ENCODE data around the gene CNOT4.

Gene CNOT4

DNA sequence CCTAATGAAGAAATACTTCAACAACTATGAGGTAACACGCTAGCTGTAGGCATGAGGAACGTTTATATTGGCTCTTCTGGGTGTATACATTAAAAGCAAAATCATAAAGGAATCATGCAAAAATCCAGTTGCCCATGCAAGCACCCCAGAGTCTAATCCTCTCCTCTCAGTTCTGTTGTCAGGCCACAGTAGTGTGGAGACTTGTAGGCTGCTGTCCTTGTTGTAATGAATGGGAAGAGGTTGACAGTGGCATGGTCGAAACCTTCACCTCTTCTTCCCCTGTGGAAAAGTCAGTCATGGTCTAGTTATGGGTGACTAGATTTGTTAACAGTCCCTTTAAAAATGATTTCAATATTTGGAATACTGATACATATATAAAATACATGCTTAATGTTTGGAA is 121.3 kb downstream of the CNOT4 start:
- H3K9me3 ChIP-seq (ENCODE audit: control insufficient read depth, insufficient read depth, low read length): no peaks in the 10 kb centered on the region
- no peak overlapping the region for H3K9ac ChIP-seq (ENCODE audit: low read depth, low read length)
- H3K27me3 ChIP-seq (ENCODE audit: control insufficient read depth, insufficient read depth, low read length): no peaks in the 10 kb centered on the region
- no peak overlapping the region for H3K4me3 ChIP-seq (ENCODE audit: low read depth, low read length)
- H3K36me3 ChIP-seq (ENCODE audit: control insufficient read depth, insufficient read depth, low read length): no peaks in the 10 kb centered on the region
- no peaks in the 10 kb centered on the region for H3K4me1 ChIP-seq (ENCODE audit: control insufficient read depth, insufficient read depth, low read length)

DNA sequence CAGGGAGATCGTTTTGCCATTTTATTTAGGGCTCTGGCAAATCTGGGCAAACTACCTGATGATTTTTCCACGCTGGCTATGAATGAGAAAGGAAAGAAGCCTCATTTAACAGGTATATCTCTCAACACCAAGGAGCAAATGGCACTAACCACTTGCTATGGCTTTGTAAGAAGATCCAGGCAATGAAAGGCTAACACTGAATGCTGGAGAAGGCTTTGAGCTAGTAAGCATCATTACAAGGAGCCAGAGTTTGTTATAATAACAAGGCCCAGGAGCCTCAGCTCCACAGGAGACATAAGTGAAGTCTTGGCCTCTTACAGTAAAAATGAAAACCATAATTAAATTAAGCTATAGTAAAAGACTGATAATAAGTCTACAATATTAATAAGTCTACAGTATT is 123.1 kb downstream of the CNOT4 start:
- no peaks in the 10 kb centered on the region for H3K9me3 ChIP-seq (ENCODE audit: control insufficient read depth, insufficient read depth, low read length)
- H3K27me3 ChIP-seq (ENCODE audit: control insufficient read depth, insufficient read depth, low read length): no peaks in the 10 kb centered on the region
- H3K4me1 ChIP-seq (ENCODE audit: control insufficient read depth, insufficient read depth, low read length): peaks cover 1% of the 10 kb centered on the region
- no peak overlapping the region for H3K4me3 ChIP-seq (ENCODE audit: low read depth, low read length)
- no peaks in the 10 kb centered on the region for H3K36me3 ChIP-seq (ENCODE audit: control insufficient read depth, insufficient read depth, low read length)
- no peak overlapping the region for H3K9ac ChIP-seq (ENCODE audit: low read depth, low read length)

DNA sequence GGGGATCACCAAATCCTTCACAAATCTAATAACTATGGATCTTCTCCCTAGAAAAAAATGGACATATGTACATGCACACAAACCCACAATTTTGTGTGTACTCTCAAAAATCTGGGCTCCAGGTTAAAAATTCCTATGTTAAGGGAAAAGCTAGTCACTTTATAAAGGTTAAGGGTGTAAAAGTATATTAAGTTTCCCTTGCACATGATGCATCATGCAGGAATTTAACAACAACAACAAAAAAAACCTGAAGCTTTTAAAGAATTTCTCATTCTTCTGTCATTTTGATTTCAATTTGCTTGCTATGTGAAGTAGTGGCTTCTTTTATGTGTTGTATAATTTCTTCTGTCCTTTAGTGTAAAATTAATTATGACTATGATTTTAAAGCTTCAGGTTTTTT is 123.7 kb downstream of the CNOT4 start:
- Histone ChIP-seq H3K36me3 (ENCODE audit: control insufficient read depth, insufficient read depth, low read length) (no peaks in the 10 kb centered on the region), H3K4me3 (ENCODE audit: low read depth, low read length) (no peak overlapping the region), H3K9me3 (ENCODE audit: control insufficient read depth, insufficient read depth, low read length) (no peaks in the 10 kb centered on the region), H3K27me3 (ENCODE audit: control insufficient read depth, insufficient read depth, low read length) (no peaks in the 10 kb centered on the region), H3K9ac (ENCODE audit: low read depth, low read length) (no peak overlapping the region), H3K4me1 (ENCODE audit: control insufficient read depth, insufficient read depth, low read length) (peaks cover 6% of the 10 kb centered on the region)

DNA sequence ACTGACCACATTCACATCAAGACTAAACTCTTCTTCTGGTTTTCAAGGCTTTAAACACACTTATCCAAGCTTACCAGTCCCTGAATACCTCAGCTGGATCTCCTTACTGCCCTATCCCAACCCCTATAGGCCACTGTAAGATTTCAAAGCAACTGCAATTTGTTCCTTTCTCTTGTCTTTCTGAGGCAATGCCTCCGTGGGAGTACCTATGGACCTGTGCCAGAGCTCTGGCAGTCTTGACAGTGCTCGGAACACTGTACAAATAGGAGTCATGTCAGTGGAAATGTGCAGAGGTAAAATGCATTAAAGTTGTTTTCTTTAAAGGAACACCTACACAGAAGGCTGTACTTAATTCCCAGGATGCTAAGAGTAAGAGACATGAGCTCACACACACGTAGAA is 124.7 kb downstream of the CNOT4 start:
- Histone ChIP-seq H3K4me1 (ENCODE audit: control insufficient read depth, insufficient read depth, low read length) (peaks cover 6% of the 10 kb centered on the region), H3K4me3 (ENCODE audit: low read depth, low read length) (no peak overlapping the region), H3K9me3 (ENCODE audit: control insufficient read depth, insufficient read depth, low read length) (no peaks in the 10 kb centered on the region), H3K9ac (ENCODE audit: low read depth, low read length) (no peak overlapping the region), H3K27me3 (ENCODE audit: control insufficient read depth, insufficient read depth, low read length) (no peaks in the 10 kb centered on the region), H3K36me3 (ENCODE audit: control insufficient read depth, insufficient read depth, low read length) (no peaks in the 10 kb centered on the region)

DNA sequence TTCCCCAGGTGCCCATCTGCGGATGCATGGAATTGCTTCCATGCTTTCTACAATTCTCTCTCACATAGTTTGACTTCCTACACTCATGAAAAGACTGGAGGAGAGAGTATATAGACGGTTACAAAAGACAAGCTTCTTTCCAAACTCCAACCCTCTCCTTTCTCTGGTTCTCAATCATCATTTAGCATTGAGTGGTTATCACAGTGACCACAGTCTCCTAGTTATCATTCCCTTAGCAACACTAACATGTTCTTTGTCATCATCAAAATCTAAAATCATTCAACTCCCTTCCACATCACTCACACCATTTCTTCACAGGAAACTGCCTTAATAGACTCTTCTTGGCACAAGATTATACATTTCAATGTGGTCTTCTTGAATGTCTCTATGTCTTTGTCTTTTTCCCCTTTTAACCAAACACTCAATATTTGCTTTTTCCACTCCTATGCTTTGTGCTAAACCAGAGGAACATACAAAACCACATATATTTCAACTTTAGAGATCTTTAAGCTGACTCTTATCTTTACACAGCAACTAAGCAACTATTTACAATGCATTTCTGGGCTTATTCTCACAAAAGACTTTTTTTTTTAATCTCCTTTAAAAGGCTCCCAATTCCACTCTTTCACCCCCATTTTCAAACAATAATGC is 126.3 kb downstream of the CNOT4 start:
- Histone ChIP-seq H3K4me1 (ENCODE audit: control insufficient read depth, insufficient read depth, low read length) (peaks cover 9% of the 10 kb centered on the region), H3K27me3 (ENCODE audit: control insufficient read depth, insufficient read depth, low read length) (no peaks in the 10 kb centered on the region), H3K9me3 (ENCODE audit: control insufficient read depth, insufficient read depth, low read length) (no peaks in the 10 kb centered on the region), H3K4me3 (ENCODE audit: low read depth, low read length) (no peak overlapping the region), H3K9ac (ENCODE audit: low read depth, low read length) (no peak overlapping the region), H3K36me3 (ENCODE audit: control insufficient read depth, insufficient read depth, low read length) (no peaks in the 10 kb centered on the region)

DNA sequence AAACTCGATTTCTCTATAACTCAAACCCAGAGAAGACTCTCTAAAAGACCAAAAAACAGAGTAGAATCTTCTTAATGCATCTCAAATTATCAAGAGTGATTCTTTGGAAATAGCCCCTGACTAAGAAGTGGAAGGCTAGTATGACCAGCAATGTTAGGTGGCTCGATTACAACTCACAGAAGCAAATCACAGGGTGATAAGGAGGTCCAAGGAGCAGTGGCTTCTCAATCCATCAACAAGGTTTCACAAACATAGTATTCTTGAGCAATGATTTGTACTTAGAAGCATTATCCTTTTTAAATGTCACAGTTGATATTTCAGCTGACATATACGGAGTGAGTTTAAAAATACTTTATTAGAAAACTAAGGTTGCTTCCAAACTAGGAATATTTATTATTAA is 127.7 kb downstream of the CNOT4 start:
- no peak overlapping the region for H3K4me3 ChIP-seq (ENCODE audit: low read depth, low read length)
- H3K9me3 ChIP-seq (ENCODE audit: control insufficient read depth, insufficient read depth, low read length): no peaks in the 10 kb centered on the region
- H3K9ac ChIP-seq (ENCODE audit: low read depth, low read length): no peak overlapping the region
- no peaks in the 10 kb centered on the region for H3K36me3 ChIP-seq (ENCODE audit: control insufficient read depth, insufficient read depth, low read length)
- no peaks in the 10 kb centered on the region for H3K27me3 ChIP-seq (ENCODE audit: control insufficient read depth, insufficient read depth, low read length)
- peaks cover 9% of the 10 kb centered on the region for H3K4me1 ChIP-seq (ENCODE audit: control insufficient read depth, insufficient read depth, low read length)

DNA sequence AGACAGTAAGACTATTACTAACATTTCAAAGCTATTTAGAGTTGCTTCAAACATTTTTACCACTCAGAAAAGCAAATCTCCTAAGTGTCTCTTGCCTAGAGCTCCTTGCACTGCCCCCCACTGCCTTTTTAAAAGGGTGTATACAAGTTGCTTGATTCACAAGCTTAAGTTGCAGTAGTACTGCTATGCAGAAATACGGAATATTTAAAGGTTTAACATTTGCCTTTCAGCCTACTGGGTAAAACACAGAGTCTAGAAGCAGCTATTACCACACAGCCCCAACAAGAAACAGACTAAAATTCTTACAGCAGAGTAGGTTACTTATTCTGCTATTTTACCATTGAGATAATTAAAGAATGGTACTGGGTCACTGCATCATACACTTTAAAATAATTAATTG is 128.5 kb downstream of the CNOT4 start:
- Histone ChIP-seq H3K9me3 (ENCODE audit: control insufficient read depth, insufficient read depth, low read length) (no peaks in the 10 kb centered on the region), H3K4me1 (ENCODE audit: control insufficient read depth, insufficient read depth, low read length) (peaks cover 9% of the 10 kb centered on the region), H3K4me3 (ENCODE audit: low read depth, low read length) (no peak overlapping the region), H3K36me3 (ENCODE audit: control insufficient read depth, insufficient read depth, low read length) (no peaks in the 10 kb centered on the region), H3K9ac (ENCODE audit: low read depth, low read length) (no peak overlapping the region), H3K27me3 (ENCODE audit: control insufficient read depth, insufficient read depth, low read length) (no peaks in the 10 kb centered on the region)

DNA sequence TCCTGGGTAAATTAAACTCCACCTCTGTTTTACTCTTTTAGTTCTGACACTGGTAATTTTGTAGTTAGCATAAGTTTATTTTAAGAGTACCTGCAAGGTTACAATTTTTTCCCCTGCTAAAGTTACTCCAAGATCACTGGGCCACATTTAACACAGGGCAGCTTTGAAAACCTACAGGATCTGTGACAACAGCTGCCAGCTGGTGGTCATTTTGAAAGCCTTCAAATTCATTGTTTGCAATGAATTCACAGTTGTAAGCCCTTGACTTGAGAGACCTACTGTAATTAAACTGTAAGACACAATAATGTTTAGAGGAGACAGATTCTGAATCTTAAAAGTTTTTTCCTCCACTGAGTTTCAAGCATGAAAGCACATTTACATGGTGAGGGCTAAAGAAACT is 129.6 kb downstream of the CNOT4 start:
- no peaks in the 10 kb centered on the region for H3K9me3 ChIP-seq (ENCODE audit: control insufficient read depth, insufficient read depth, low read length)
- H3K9ac ChIP-seq (ENCODE audit: low read depth, low read length): no peak overlapping the region
- H3K27me3 ChIP-seq (ENCODE audit: control insufficient read depth, insufficient read depth, low read length): no peaks in the 10 kb centered on the region
- no peaks in the 10 kb centered on the region for H3K36me3 ChIP-seq (ENCODE audit: control insufficient read depth, insufficient read depth, low read length)
- H3K4me3 ChIP-seq (ENCODE audit: low read depth, low read length): no peak overlapping the region
- H3K4me1 ChIP-seq (ENCODE audit: control insufficient read depth, insufficient read depth, low read length): peaks cover 9% of the 10 kb centered on the region

DNA sequence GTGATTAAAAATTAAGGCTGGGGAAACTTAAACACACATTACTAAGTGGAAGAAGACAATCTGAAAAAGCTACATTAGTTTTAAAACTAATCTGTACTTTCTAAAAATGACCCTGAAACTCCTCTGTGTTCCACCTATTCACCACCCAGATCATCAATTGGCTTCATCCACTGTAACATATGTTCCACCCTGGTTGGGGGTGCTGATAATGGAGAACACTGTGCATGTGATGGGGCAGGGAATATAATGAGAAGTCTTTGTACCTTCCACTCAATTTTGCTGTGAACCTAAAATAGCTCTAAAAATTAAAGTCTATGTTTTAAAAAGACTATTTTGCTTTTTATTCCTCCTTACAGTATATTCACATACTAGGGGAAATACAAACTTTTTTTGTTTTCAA is 132.7 kb downstream of the CNOT4 start:
- Histone ChIP-seq H3K9ac (ENCODE audit: low read depth, low read length) (no peak overlapping the region), H3K27me3 (ENCODE audit: control insufficient read depth, insufficient read depth, low read length) (no peaks in the 10 kb centered on the region), H3K4me3 (ENCODE audit: low read depth, low read length) (no peak overlapping the region), H3K36me3 (ENCODE audit: control insufficient read depth, insufficient read depth, low read length) (no peaks in the 10 kb centered on the region), H3K9me3 (ENCODE audit: control insufficient read depth, insufficient read depth, low read length) (no peaks in the 10 kb centered on the region), H3K4me1 (ENCODE audit: control insufficient read depth, insufficient read depth, low read length) (peaks cover 9% of the 10 kb centered on the region)

DNA sequence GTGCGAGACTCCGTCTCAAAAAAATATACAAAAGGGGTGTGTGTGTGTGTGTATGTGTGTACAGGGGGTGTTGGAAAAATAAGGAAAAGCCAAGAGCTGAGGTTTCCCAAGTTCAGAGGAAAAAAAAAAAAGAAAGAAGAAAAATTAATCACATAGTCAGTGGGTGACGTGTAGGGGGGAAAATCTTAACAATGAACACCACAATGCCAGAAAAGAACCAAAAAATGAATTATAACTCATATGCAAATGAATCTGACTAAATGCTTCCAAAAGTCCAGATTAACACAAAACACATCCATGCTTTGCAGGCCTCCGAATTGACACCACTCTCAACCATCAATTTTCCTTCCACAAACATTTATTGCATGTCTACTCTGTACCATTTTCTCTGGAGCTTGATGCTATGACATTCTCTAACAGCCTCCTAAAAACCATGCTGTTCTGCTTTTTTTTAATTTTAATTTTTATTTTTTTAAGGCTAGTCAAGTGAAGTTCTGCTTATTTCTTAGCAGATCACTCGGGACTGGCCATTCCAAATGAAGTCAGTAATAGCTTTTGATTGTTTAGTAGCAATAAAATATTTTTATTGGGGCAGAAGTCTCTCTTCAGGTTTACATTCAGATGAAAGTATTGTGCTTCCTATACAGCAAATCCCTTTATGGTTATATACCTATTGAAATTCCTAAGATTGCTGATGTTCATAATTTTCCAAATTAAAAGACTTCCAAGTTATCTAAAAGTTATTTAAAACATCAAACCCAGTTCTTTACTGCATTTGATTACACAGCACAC is 133.8 kb downstream of the CNOT4 start:
- H3K4me1 ChIP-seq (ENCODE audit: control insufficient read depth, insufficient read depth, low read length): peaks cover 3% of the 10 kb centered on the region
- H3K9me3 ChIP-seq (ENCODE audit: control insufficient read depth, insufficient read depth, low read length): no peaks in the 10 kb centered on the region
- H3K36me3 ChIP-seq (ENCODE audit: control insufficient read depth, insufficient read depth, low read length): no peaks in the 10 kb centered on the region
- no peak overlapping the region for H3K9ac ChIP-seq (ENCODE audit: low read depth, low read length)
- H3K4me3 ChIP-seq (ENCODE audit: low read depth, low read length): no peak overlapping the region
- no peaks in the 10 kb centered on the region for H3K27me3 ChIP-seq (ENCODE audit: control insufficient read depth, insufficient read depth, low read length)

DNA sequence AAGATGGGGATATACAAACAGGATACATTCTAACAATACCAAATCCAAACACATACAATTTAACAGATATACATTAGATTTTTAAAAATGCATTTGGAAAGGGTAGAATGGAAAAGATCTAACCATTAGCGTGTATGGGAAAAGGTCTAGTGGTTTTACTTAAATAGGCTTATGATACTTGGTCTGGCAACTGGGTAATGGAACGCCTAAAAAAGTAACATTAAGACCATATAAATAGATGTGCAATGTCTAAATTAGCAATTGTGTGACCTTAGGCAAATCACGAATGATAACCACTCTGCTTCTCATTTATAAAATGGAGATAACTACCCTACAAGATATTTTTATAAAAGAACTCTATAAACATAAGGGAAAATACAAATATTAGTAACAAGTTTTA is 135.2 kb downstream of the CNOT4 start:
- Histone ChIP-seq H3K9me3 (ENCODE audit: control insufficient read depth, insufficient read depth, low read length) (no peaks in the 10 kb centered on the region), H3K36me3 (ENCODE audit: control insufficient read depth, insufficient read depth, low read length) (no peaks in the 10 kb centered on the region), H3K4me3 (ENCODE audit: low read depth, low read length) (no peak overlapping the region), H3K27me3 (ENCODE audit: control insufficient read depth, insufficient read depth, low read length) (no peaks in the 10 kb centered on the region), H3K4me1 (ENCODE audit: control insufficient read depth, insufficient read depth, low read length) (no peaks in the 10 kb centered on the region), H3K9ac (ENCODE audit: low read depth, low read length) (no peak overlapping the region)

DNA sequence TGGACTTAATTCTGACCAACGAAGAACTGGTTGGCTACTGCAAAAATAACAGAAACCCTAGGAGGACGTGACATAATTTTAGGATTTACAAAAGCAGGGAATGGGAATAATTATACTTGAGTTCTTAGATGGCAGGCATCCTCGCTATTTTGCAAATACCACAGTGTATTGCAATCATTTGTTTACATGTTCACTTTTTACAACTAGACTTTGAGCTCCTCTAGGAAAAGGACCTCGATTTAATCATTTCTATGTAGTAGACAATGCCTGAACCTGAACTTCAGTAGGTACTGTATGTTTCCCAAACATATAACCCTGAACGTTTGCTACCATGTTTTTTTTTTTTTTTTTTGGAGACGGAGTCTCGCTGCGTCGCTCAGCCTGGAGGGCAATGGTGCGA is 137.7 kb downstream of the CNOT4 start:
- no peak overlapping the region for H3K9ac ChIP-seq (ENCODE audit: low read depth, low read length)
- H3K36me3 ChIP-seq (ENCODE audit: control insufficient read depth, insufficient read depth, low read length): no peaks in the 10 kb centered on the region
- no peak overlapping the region for H3K4me3 ChIP-seq (ENCODE audit: low read depth, low read length)
- H3K9me3 ChIP-seq (ENCODE audit: control insufficient read depth, insufficient read depth, low read length): no peaks in the 10 kb centered on the region
- no peaks in the 10 kb centered on the region for H3K4me1 ChIP-seq (ENCODE audit: control insufficient read depth, insufficient read depth, low read length)
- no peaks in the 10 kb centered on the region for H3K27me3 ChIP-seq (ENCODE audit: control insufficient read depth, insufficient read depth, low read length)

All from iPS-15b (cell line).